Activated CD4-positive, alpha-beta T cell treated with anti-CD3 and anti-CD28 coated beads for 48 hours (primary cell): ENCODE measurements around the gene CACNA1G.
A peak's percentile ranks its signal among the peaks of the same experiment; 100 is the strongest.

Source experiments
- DNase-seq: peaks from one replicate; pipeline ENCODE4 v3.0.0-alpha.2; 2020

Gene CACNA1G

DNA sequence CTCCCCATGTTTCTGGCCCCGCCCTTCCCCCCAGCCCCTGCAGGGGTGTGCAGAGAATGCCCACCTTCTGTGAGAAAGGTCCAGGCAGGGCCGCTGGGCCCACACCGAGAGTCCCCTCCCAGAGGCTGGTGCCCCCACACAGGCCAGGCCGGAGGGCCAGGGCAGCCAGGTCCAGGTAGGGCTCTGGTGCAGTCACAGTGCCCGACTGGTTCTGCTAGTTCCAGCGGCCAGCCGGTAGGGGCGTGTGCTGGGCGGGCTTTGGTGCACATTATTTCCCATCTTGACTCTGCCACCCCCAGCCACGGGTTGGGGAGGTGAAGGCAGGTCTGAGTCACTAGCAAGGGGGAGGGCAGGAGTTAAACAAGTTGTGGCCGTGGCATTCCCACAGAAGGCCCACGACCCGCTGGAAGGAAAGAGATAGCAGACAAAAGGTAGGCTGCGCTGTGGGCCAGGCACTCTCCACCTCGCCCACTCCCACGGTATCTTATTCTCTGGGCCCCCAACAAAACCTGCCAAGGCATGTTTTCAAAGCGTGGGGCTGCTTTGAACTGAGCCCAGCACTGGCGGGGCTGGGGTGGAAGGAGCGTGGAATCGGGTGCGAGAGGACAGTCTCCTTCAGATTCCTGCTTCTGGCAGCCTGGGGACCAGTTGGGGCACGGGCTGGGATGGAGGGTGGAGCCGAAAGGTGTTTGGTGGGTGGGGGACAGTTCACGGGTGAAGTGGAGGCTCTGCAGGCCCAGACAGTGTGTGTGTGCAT is 26.1 kb upstream of the CACNA1G start:
- peak; percentile 59 for DNase-seq

DNA sequence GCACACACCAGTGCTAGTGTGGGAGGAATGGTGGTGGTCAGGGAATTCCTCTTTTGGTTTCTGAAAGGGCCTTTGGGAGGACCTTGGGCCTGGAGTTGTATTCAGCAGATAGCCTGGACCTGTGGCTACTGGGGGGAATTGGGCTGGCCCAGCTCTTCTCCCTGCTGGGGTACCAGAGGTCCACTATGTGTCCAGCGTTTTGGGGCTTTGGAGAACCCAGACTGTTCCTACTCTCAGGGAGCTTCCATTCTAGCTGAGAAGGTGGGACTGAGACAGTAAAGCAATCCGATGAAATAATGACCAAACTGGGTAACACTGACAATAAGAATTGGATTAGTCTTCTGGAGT is 25.6 kb upstream of the CACNA1G start:
- no peak for DNase-seq

DNA sequence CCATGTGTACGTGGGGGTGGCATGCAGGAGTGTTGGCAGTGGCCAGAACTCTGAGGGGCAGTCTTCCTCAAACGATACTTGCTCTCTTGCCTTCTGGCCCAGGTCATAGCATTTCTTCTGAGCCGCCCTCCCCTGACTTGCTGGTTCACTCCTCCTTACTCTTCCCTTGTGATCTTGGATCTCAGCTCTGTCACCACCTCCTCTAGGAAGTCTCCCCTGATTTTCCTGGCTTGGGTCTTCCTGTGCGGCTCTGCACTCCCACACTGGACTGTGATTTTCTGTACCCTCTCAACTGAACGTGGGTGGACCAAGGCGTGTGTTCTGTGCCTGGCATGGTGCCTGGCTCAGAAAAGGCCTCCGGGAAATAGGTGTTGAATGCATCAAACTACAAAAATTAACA is 25.1 kb upstream of the CACNA1G start:
- no peak for DNase-seq

DNA sequence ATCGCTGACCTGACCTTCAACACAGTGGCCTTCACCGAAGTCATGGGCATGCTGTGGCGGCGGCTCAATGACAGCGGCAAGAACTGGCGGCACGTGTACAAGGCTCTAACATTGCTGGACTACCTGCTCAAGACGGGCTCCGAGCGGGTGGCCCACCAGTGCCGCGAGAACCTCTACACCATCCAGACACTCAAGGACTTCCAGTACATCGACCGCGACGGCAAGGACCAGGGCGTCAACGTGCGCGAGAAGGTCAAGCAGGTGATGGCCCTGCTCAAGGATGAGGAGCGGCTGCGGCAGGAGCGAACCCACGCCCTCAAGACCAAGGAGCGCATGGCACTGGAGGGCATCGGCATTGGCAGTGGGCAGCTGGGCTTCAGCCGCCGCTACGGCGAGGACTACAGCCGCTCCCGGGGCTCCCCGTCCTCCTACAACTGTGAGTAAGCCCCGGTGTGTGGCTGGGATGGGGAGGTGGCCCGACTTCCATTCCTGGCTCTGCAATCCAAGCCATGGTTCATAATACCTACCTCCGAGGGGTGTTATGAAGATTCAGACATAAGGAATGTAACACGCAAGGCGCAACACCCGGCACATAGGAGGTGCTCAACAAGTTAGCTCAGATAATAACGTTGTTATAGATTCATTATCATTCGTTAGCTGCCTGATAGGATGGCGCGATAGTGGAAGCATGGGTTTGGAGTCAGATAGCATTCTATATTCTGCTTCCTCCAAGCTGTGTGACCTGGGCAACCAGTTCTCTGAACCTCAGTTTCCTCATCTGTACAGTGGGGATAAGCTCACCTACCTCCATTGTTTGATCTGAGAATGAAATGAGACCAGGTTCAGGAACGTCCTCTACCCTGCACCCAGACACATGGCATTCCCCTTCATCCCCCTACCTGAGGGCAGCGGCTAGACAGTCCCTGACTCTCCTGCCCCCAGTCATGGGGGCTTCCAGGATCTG is 23.6 kb upstream of the CACNA1G start:
- DNase-seq, result no peak

DNA sequence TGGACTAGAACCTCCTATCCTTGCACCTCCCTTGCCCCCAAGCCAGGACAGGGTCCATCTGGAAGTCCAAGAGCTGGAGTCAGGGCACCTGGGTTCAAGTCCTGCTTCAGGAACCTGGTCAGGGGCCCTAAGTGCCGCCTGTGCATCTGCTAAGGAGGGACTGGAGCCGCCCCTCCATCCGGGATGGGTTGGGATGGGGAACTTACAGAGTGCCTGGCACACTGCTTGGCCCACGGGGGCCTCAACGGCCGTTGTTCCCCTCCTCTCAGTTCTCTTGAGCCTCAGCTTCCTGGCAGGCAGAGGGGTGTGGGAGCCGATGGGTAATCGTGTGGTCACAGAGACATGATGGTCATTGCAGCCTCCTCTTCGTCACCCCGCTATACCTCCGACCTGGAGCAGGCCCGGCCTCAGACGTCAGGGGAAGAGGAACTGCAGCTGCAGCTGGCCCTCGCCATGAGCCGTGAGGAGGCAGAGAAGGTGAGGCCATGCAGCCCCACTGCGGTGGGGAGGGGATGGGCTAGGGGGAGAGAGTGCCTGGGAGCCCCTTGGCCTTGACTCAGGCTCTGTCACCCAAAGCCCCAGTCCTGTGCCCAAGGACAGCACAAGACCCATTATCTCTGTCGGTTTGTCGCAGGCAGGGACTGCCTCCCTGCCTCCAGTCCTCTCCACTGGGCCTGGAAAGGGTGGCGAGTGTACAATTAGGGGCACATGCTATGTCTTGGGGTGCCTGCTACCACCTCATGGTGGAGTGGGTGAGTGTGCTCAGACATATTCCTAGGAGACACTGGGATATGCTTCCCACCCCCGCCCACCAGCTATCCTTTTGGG is 22.6 kb upstream of the CACNA1G start:
- DNase-seq, result no peak

DNA sequence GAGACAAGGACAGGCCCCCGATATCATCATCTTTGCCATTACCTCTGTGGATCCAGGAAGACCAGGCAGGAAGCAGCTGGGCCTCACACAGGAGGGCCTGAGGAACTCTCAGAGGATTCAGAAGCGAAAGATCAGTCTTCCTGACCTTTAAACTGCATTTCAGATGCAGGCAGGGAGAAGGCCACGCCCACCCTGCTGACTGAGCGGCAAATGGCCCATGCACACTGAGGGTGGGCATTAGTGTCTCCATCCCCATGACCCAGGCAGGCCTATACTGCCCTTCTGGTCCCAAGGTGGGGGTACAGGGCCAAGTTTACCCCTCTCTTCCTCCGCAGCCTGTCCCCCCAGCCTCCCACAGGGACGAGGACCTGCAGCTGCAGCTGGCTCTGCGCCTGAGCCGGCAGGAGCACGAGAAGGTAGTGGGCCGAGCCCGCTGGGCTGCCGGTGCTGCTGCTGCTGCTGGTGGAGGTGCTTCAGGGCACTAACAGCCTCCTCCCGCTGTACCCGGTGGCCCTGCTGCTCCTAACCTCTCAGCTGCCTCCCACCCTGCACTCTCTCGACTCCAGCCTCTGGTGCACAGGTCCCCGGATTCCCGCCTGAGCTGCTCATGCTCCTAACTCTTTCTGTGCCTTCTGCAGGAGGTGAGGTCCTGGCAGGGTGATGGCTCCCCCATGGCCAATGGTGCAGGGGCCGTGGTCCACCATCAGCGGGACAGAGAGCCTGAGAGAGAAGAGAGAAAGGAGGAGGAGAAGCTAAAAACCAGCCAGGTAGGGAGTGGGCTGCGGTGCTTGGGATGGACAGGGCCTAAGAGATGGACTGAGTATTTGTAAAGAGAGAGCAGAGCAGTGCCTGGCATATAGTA is 21.7 kb upstream of the CACNA1G start:
- no peak for DNase-seq

DNA sequence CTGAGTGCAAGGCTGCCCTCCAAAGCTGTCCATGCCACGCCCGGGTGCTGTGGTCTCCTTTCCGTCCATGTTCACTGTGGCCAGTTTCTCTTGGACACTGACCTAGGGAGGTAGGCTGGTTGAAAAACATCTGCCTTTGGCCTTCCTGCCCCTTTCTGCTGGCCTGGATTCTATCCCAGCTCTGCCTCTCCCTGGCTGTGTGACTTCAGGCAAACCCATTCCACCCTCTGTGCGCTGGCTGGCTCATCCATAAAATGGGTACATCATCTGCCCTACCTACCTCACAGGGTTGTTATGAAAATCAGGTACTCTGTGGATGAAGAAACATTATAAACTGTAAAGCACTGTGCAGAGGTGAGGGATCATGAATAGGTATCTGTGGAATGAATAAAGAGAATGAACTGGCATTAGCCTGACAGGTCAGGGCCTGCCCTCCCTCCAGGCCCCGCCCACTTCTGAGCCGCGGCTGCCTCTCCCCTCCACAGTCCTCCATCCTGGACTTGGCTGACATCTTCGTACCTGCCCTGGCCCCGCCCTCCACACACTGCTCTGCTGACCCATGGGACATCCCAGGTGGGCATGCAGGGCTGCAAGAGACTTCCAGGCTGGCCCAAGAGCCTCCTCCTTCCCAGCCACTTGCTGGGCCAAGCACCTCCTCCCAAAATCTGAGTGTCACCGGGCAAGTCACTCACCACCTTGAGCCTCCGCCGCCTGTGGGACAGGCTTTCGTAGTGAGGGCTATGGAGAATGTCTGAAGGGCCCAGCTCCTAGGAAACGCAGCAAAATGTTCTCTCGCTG is 20.6 kb upstream of the CACNA1G start:
- DNase-seq, result no peak

DNA sequence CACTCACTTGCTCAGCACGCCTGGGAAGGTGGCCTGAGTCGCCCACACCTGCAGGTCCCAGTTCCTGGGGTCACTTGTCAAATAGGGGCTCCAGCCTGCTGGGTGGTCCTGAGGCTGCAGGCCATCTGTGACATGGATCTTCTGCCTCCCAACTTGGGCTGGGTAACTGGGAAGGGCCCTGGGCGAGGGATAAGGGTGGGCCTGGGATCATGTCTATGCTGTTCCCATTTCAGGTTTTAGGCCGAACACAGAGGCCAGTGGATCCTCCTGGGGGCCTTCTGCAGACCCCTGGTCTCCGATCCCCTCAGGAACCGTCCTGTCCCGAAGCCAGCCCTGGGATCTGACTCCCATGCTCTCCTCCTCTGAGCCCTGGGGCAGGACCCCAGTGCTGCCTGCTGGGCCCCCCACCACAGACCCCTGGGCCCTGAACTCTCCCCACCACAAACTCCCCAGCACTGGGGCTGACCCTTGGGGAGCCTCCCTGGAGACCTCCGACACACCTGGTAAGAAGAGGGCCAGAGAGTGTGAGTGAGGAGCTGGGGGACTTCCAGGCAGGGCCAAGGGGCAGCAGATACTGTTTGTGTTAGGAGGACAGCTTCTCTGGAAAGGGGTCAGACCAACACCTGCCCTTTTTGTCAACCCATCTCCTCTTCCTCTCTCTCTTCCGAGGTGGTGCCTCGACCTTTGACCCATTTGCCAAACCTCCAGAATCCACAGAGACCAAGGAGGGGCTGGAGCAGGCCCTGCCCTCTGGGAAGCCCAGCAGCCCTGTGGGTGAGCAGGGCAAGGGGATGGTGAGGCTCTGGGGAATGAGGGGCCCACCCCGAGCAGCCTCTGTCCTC is 19.7 kb upstream of the CACNA1G start:
- DNase-seq, result no peak

DNA sequence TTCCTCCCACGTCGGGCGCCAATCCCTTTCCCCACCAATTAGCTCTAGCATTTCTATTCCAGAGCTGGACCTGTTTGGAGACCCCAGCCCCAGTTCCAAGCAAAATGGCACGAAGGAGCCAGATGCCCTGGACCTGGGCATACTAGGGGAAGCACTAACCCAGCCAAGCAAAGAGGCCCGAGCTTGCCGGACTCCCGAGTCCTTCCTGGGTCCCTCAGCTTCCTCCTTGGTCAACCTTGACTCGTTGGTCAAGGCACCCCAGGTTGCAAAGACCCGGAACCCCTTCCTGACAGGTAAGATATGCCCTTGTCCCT is 19.2 kb upstream of the CACNA1G start:
- no peak for DNase-seq

DNA sequence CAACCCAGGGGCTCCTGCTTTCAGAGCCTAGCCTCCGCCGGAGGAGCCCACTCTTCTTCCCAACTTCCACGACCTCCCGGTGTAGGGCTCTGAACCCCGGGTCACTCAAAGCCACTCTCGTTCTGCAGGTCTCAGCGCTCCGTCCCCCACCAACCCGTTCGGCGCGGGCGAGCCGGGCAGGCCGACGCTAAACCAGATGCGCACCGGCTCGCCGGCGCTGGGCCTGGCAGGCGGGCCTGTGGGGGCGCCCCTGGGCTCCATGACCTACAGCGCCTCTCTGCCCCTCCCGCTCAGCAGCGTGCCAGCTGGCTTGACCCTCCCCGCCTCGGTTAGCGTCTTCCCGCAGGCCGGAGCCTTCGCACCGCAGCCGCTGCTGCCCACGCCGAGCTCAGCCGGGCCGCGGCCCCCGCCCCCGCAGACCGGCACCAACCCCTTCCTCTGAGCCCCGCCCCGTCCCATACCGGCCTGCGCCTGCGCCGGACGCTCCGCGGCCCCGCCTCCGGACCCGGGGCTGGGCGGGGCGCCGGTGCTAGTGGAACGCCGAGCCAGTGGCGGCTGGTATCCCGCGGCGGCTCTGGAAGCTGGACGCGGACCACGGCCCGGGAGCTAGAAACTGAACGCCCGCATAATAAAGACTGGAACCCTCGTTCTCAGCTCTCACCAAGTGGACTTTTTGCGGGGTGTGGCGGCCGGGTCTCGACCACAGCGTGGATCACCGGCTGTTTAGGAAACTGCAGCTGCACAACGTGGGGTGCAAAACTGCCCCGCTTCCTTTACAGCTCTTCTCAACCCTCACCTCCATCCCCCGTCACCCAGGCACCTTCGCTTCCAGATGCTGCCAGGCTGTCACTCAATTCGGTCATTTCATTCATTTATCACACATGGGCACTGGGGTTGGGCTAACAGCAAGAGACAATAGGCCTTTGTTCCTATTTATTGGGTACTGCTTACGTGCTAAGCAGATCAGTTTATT is 18.5 kb upstream of the CACNA1G start:
- peak; percentile 87 for DNase-seq

DNA sequence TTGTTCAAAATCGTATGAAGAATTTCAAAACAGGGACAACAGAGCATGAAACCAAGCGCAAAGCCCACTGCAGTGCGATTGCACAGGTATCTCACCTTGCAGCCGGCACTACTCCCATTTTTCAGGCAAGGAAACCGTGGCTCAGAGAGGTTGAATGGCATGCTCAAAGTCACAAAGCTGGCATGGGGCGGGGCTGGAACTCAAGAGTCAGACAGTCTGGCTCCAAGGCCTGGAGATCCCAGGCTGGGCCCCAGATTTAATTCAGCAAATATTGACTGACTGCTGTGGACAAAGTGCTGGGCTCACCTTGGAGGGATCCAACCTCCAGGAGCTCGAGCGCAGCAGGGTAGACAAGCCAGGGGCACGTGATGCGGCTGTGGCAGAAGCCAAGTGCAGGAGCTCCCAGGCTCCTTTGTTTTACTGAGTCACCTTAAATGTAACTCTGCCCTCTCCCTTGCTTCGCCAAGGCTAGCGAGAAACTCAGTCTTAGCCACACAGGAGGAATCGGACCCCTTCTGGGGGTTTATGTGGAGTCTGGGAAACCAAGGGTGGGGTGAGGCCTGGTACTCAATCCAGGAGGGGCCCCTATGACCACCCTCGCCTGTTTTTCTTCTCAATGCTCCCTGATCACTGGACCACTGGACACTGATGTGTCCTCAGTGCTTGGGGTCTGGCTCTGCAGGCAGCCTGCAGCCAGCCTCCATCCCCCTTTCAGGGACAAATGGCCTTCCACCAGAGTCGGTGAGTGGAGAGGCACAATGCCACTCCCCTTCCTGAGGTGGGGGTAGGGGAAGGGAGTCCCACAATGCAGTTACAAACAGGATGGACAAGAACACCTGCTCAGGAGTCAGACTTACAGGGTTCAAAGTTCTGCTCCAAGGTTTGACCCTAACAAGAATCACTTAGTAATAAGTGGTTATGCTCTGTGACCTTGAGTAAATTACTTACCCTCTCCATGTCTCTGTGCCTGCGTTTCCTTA is 17.4 kb upstream of the CACNA1G start:
- no peak for DNase-seq

DNA sequence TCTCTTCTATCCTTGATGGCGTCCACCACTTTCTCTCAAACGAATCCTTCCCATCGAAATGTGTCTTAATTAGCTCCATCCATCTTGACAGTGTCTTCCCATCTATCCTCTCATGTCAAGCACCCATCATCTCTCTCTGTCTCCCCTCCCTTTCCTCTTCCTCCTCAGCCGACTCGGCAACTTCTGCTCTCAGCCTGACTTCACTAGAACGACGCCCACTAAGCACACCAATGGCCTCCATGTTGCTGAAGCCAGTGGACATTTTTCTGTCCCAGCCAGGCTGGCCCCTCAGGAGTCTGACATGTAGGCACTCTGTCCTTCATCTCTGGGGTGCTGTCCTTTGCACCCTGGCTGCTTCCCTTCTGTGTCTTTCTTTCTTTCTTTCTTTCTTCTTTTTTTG is 16.0 kb upstream of the CACNA1G start:
- no peak for DNase-seq

DNA sequence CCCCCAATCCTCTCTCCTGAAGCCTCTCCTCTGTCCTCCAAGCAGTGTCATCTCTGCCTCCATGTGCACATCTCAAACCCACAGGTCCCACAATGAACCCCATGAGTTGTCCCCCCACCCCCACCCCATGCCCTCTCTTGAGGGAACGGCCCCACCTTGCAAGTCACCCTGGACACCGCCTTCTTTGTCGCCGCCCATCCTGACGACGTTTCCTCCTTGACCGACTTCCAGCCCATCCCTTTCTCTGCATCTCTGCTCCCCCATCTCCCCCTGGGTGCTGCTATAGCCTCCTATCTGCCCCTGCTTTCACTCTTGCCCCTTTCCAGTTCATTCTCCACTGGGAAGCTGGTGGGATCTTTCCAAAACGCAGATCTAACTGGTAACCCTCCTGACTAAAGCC is 15.2 kb upstream of the CACNA1G start:
- DNase-seq, result no peak

DNA sequence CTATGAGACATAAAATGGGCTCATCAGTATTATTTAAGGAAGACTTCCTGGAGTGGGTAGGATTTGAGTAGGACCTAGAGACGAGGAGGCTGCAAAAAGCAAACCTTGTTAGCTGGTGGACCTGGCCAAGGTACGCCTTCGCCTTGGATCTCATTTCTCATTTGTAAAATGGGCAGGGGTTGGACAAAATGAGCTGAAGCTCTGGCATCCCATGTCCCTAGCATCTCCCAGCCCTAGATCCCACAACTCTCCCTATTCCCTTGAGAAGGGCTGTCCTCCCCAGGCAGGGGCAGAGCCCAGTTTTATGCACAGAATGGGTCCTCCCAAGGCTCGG is 13.8 kb upstream of the CACNA1G start:
- DNase-seq, result no peak

DNA sequence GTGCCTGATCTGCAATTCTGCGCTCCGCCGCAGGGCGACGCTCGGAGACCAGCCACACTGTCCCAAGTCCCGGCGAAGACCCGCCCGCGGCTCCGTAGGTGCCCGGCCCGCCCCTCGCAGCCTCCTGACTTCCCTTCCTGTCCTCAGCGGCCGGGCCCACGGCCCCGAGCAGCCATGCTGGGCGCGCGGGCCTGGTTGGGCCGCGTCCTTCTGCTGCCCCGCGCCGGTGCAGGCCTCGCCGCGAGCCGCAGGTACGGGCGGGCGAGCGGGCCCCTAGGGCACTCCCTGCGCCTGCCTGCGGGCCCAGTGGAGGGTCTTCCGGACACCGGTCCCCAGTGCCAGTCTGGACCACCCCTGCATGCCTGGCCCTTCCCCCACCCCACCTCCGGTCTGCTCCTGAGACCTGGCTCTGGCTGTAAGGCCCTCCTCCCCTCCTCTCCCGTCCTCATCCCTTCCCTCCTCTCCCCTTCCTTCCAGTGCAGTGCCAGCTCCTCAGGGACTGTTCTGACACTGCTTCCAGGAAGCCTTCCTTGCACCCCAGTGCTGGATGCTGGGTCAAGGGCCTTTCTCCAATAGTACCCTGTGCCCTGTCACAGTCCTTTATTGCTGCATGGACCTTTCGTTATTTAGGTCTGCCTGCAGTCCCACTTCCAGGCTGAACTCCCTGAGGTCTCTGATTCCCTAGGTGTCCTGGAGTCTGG is 13.3 kb upstream of the CACNA1G start, which contains the start of gene SPATA20:
SPATA20 (plus strand) TSS at position 140 of the 701 bp plus-strand sequence; CDS start at position 175, 35 bp downstream.
- DNase-seq, result peak; percentile 93

DNA sequence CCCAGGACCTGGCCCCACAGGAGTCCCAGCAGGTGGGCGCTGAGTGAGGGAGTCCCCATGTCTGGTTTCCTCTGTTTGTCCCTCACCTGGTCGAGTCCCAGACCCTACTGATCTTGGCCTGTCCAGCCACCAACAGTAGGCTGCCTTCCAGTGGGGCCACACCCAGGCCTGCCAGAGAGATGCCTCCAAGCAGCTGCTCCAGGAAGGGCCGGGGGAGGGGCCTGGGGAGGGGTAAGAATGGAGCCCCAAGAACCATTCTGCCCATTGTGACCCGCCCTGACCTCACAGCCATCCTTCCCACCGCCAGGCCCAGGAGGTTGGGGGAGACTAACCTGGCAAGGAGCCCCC is 12.8 kb upstream of the CACNA1G start:
- no peak for DNase-seq

DNA sequence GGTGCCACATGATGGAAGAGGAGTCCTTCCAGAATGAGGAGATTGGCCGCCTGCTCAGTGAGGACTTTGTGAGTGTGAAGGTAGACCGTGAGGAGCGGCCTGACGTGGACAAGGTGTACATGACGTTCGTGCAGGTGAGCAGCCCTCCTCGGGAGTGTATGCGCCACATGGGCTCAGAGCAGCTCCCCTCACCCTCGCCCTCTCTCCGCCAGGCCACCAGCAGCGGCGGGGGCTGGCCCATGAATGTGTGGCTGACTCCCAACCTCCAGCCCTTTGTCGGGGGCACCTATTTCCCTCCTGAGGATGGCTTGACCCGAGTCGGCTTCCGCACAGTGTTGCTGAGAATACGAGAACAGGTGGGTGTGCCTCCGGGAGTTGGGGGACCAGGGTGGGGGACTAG is 11.7 kb upstream of the CACNA1G start:
- no peak for DNase-seq
